ENCODE results near the gene CREBBP. TPM values are rescaled to one million over a fixed set of nuclear protein-coding genes. Genes with fewer than 3 reads are reported as not detected.

The CREBBP gene
- total RNA-seq, 2 experiments from 2014 or later, result 36.0 to 72.3 TPM

- H3K36me3 ChIP-seq (ENCODE audit: insufficient read depth, low read length), result peaks cover 7% of the 10 kb centered on the region
- no peak overlapping the region for H3K4me2 ChIP-seq (ENCODE audit: low read length)
- H4K20me1 ChIP-seq (ENCODE audit: insufficient read depth, low read length), result peaks cover 11% of the 10 kb centered on the region
- H3K9me3 ChIP-seq (ENCODE audit: low read length), result no peaks in the 10 kb centered on the region
- H3K4me3 ChIP-seq (ENCODE audit: low read depth, low read length, poor library complexity, severe bottlenecking), result no peak overlapping the region
- no peak for DNase-seq (ENCODE audit: low spot score)
- intact Hi-C loops (cut with micrococcal nuclease; ENCODE audit: unreplicated experiment), result no loop called here
- peaks cover 11% of the 10 kb centered on the region for H3K4me1 ChIP-seq (ENCODE audit: insufficient read depth, low read length, poor library complexity, severe bottlenecking)
- H3K79me2 ChIP-seq (ENCODE audit: insufficient read depth, low read depth, low read length), result peaks cover 70% of the 10 kb centered on the region
- POLR2A ChIA-PET, result interaction anchor here (0.6 kb wide), 1 partner anchor 346 kb away, joined by 3 read pairs; no protein-coding TSS in a partner anchor
- CTCF ChIA-PET (ENCODE audit: unreplicated experiment), result no interaction called here
- no TSS peak for BruUV-seq (replicated peaks)
- H2AFZ ChIP-seq (ENCODE audit: low read length), result no peak overlapping the region
- no peak overlapping the region for H3K27ac ChIP-seq (ENCODE audit: low read depth, low read length, poor library complexity, severe bottlenecking)
- H3K9me2 ChIP-seq (ENCODE audit: insufficient read depth, low read length), result no peaks in the 10 kb centered on the region
- no peak for TF ChIP-seq CTCF (conservative IDR thresholded peaks at IDR 0.05; ENCODE audit: low read length)
Observed at GRCh38 chr16:3824121-3824795, 56.3 kb downstream of the CREBBP start.

- ChIA-PET CTCF (ENCODE audit: unreplicated experiment) (no interaction called here), POLR2A (interaction anchor here (0.7 kb wide), 1 partner anchor 94 kb away, joined by 3 read pairs; no protein-coding TSS in a partner anchor)
- intact Hi-C loops (cut with micrococcal nuclease; ENCODE audit: unreplicated experiment), result no loop called here
- TF ChIP-seq EZH2phosphoT487 (IDR thresholded peaks at IDR 0.05; ENCODE audit: borderline replicate concordance, low read depth, low read length) (no peak), CTCF (conservative IDR thresholded peaks at IDR 0.05; ENCODE audit: low read length) (no peak)
- Histone ChIP-seq H3K9me2 (ENCODE audit: insufficient read depth, low read length) (no peaks in the 10 kb centered on the region), H3K79me2 (ENCODE audit: insufficient read depth, low read depth, low read length) (peaks cover 70% of the 10 kb centered on the region), H3K36me3 (ENCODE audit: insufficient read depth, low read length) (peaks cover 3% of the 10 kb centered on the region; the same call in 1 of the 2 replicates), H3K4me3 (ENCODE audit: low read depth, low read length, poor library complexity, severe bottlenecking) (no peak overlapping the region), H3K27ac (ENCODE audit: low read depth, low read length, poor library complexity, severe bottlenecking) (no peak overlapping the region), H3K9me3 (ENCODE audit: low read length) (no peaks in the 10 kb centered on the region), H3K4me1 (ENCODE audit: insufficient read depth, low read length, poor library complexity, severe bottlenecking) (peaks cover 11% of the 10 kb centered on the region), H3K4me2 (ENCODE audit: low read length) (no peak overlapping the region), H2AFZ (ENCODE audit: low read length) (no peak overlapping the region), H4K20me1 (ENCODE audit: insufficient read depth, low read length) (peaks cover 15% of the 10 kb centered on the region)
- DNase-seq (ENCODE audit: low spot score), result no peak
- BruUV-seq (replicated peaks), result no TSS peak
Observed at GRCh38 chr16:3823427-3823826, 57.1 kb downstream of the CREBBP start.

GRCh38 chr16:3822366-3823045 is 58.0 kb downstream of the CREBBP start:
- intact Hi-C loops (cut with micrococcal nuclease; ENCODE audit: unreplicated experiment), result no loop called here
- TF ChIP-seq EZH2phosphoT487 (IDR thresholded peaks at IDR 0.05; ENCODE audit: borderline replicate concordance, low read depth, low read length), result no peak
- TF ChIP-seq CTCF (conservative IDR thresholded peaks at IDR 0.05; ENCODE audit: low read length), result no peak
- Histone ChIP-seq H3K36me3 (ENCODE audit: insufficient read depth, low read length) (no peaks in the 10 kb centered on the region), H3K9me3 (ENCODE audit: low read length) (no peaks in the 10 kb centered on the region), H4K20me1 (ENCODE audit: insufficient read depth, low read length) (peaks cover 15% of the 10 kb centered on the region), H3K4me1 (ENCODE audit: insufficient read depth, low read length, poor library complexity, severe bottlenecking) (peaks cover 11% of the 10 kb centered on the region), H3K9me2 (ENCODE audit: insufficient read depth, low read length) (no peaks in the 10 kb centered on the region), H3K79me2 (ENCODE audit: insufficient read depth, low read depth, low read length) (peaks cover 73% of the 10 kb centered on the region; the same call in 1 of the 2 replicates), H3K27ac (ENCODE audit: low read depth, low read length, poor library complexity, severe bottlenecking) (no peak overlapping the region), H3K4me3 (ENCODE audit: low read depth, low read length, poor library complexity, severe bottlenecking) (no peak overlapping the region), H3K4me2 (ENCODE audit: low read length) (no peak overlapping the region), H2AFZ (ENCODE audit: low read length) (no peak overlapping the region)
- ChIA-PET POLR2A (no interaction called here), CTCF (ENCODE audit: unreplicated experiment) (no interaction called here)
- no peak for DNase-seq (ENCODE audit: low spot score)
- BruUV-seq (replicated peaks), result no TSS peak

All from OCI-LY7 (cell line).